Stimulated activated CD4-positive, alpha-beta T cell treated with anti-CD3 and anti-CD28 coated beads, Interleukin-1b, Interleukin-23, amount 100 ng/mL, for 24 hours (primary cell): ENCODE results near the gene TLCD2.
"Not testable (repeated sequence)": the region's sequence is repeated elsewhere in the genome, so short reads cannot be mapped to it uniquely, and the experiment has no call there.

Experiments used
- DNase-seq, 4 experiments: peaks; one replicate each; pipeline ENCODE4 v3.0.0-alpha.2; 2020; ENCODE audit warnings: low read depth in 4 of 4, low spot score in 1 of 4

Gene TLCD2

DNA sequence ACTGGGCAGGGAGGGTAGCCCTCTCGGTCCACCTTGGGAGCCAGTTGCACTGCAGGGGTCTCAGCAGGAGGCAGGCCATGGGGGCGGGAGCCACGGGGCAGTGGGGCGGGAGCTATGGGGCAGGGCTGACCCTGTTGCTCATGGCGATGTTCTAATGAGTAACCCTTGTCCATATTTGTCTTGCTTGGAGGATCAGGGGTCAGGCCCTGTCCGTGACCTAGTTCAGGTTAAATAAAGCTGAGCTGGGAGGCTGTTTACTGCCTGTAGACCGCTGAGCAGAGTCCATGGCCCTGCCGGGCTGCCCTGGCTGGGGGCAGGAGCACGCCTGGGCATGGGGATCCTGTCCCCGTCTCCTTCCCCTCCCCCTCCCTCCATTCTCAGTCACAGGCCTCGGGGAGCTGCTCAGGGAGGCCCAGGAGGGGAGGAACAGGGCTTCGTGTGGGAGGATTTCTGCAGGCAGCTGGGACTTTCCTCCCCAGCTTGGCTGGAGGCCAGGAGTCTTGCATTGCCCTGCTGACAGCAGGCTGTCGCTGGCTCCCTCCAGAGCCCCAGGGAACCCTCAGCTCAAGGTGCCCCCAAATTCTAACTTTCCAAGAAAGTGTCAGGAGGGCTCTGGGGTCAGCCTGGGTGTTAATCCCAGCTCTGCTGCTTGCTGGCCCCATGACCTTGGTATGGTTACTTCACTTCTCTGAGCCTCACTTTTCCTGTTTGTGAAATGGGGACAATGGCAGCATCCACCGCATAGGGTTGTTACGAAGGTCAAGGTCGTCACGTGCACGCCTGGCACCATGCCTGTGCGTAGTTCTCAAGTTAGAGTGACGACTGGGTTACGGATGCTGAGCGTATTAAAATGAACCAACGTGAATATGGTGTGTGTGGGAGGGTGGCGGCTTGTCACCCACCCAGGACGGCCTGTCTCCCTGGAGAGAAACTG lies 26.4 kb upstream of the TLCD2 start:
- peak in 2 of 4 experiments; percentile 37 to 64 for DNase-seq

DNA sequence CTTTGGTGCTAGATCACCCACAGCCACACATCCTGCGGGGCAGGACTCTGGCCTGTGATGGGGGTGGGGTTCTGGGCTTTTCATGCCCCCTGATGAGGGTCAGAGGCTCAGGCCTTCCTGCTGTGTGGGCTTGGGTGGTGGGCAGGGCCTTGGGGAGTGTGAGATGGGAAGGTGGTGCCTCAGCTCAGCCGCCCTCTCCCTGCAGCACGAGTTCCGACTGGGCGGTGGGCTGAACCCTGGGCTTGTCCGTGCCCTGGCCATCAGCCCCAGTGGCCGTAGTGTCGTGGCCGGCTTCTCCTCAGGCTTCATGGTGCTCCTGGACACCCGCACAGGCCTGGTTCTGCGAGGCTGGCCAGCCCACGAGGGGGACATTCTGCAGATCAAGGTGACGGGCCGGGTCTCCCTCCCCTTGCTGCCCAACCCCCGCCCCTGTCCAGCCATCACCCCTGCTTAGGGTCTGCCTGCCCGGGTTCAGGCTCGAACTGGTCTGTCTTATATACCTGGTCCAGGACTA lies 25.7 kb upstream of the TLCD2 start:
- DNase-seq: no peak

DNA sequence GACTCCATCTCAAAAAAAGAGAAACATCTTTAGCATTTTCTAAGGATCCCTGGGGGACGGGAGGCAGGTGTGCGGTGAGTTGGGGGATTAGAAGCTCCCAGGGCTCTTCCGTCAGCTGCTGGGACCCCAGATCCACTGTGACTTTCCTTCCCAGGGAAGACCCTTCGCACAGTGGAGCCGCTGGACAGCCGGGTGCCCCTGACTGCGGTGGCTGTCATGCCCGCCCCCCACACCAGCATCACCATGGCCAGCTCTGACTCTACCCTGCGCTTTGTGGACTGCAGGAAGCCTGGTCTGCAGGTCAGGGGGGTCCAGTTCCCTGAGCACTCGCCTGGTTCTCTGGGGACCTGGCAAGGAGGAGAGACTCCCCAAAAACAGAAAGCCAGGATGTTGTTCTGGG lies 25.2 kb upstream of the TLCD2 start:
- no peak for DNase-seq

DNA sequence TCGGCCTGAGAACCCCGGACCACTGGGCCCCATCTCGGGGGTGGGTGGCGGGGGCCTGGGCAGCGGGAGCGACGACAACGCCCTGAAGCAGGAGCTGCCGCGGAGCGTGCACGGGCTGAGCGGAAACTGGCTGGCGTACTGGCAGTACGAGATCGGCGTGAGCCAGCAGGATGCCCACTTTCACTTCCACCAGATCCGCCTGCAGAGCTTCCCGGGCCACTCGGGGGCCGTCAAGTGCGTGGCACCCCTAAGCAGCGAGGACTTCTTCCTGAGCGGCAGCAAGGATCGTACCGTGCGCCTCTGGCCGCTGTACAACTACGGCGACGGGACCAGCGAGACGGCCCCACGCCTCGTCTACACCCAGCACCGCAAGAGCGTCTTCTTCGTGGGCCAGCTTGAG lies 23.6 kb upstream of the TLCD2 start:
- DNase-seq: no peak

DNA sequence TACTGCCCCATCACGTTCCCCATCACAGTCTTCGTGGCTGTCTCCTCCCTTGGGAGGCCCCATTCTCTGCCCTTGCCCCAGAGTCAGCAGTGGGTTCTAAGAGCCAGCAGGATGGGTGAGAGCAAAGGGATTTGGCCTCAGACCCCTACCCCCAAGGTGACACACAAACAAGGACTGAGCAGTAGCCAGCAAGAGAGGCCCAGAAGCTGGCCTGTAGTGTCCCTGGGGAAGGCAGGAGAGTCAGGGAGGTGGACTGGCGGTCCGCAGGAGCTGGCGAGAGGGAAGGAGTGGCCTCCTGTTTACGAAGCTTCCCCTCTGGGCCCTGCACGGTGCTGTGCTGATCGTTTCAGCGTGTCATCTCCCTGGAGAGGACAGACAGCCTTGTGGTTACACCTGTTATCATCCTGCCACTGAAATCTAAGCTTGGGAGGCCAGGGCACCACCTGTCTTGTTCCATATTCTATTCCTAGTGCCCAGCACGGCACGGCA lies 22.7 kb upstream of the TLCD2 start:
- DNase-seq: no peak

DNA sequence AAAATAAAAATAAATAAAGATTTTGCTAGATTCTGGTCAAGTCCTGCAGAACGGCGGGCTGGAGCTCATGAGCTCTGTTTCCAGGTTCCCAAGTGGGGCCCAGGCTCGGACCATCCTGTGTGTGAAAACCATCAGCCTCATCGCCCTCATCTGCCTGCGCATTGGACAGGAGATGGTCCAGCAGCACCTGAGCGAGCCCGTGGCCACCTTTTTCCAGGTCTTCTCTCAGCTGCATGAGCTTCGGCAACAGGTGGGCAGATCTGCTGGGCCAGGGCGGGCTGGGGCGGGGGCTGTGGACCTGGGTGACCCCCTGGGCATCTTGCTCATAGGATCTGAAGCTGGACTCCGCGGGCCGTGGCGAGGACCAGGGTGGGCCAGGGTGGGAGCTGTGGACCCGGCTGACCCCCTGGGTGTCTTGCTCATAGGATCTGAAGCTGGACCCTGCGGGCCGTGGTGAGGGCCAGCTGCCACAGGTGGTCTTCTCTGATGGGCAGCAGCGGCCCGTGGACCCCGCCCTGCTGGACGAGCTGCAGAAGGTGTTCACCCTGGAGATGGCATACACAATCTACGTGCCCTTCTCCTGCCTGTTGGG lies 22.2 kb upstream of the TLCD2 start:
- DNase-seq: no peak

DNA sequence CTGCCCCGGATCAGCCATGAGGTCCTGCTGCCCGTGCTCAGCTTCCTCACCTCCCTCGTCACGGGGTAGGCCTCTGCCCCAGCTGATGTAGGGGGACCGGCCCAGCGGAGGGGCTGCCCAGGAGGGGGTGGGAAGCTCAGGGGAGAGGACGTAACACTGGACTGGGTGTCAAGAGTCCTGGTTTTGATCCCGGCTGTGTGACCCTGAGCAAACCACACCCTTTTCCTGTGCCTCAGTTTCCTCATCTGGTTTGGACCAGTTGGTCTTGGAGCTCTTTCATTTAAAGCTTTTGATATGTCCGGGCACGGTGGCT lies 21.0 kb upstream of the TLCD2 start:
- DNase-seq: no peak

DNA sequence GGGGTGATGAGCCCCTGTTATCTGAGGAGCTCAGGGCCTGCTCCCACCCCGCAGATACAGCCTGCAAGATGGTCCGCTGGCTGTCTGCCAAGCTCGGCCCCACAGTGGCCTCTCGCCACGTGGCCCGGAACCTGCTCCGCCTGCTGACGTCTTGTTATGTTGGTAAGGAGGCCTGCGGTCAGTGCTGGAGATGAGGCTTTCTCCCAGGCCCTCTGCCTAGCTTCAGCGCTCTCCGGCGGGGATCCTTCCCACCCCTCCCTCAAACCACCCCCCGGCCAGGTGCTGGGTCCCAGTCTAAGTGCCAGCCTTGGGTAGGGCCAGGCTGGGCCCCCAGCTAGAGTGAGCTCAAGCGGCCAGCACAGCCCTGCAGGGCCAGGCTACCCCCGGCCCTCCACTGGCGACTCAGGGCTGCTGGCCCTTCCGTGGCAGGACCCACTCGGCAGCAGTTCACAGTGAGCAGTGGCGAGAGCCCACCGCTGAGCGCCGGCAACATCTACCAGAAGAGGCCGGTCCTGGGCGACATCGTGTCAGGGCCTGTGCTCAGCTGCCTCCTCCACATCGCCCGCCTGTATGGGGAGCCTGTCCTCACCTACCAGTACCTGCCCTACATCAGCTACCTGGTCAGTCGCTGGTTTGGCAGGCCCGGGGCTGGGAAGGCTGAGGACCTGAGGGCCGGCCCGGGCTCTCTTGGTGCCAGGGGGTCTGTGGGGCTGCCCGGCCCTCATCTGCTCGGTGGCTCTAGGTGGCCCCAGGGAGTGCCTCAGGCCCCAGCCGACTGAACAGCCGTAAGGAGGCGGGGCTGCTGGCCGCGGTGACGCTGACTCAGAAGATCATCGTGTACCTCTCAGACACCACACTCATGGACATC lies 20.4 kb upstream of the TLCD2 start:
- DNase-seq: no peak

DNA sequence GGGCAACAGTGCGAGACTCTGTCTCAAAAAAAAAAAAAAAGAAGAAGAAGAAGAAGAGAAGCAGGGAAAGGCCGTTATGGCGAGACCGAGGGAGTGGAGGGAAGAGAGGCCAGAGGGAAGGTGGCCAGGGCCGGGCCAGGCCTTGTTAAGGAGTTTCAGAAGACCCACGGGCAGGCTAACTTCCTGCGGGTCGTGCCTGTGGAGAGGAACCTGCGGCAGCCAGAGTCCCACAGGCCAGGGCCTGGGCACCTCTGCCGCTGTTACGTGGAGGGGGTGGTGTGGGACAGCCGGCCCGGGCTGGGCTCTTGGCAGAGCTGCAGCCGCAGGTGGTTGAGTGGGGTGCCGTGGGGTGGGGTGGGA lies 19.8 kb upstream of the TLCD2 start:
- DNase-seq: no peak

DNA sequence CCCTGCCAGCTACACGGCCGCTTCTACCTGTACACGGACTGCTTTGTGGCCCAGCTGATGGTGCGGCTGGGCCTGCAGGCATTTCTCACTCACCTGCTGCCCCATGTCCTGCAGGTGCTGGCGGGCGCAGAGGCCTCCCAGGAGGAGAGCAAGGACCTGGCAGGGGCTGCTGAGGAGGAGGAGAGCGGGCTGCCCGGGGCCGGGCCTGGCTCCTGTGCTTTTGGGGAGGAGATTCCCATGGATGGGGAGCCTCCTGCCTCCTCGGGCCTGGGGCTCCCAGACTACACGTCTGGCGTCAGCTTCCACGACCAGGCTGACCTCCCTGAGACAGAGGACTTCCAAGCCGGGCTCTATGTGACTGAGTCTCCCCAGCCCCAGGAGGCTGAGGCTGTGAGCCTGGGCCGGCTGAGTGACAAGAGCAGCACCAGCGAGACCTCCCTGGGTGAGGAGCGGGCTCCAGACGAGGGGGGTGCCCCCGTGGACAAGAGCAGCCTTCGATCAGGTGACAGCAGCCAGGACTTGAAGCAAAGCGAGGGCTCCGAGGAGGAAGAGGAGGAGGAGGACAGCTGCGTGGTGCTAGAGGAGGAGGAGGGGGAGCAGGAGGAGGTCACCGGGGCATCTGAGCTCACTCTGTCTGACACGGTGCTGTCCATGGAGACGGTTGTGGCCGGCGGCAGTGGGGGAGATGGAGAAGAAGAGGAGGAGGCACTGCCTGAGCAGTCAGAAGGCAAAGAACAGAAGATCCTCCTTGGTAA lies 17.9 kb upstream of the TLCD2 start:
- no peak for DNase-seq

DNA sequence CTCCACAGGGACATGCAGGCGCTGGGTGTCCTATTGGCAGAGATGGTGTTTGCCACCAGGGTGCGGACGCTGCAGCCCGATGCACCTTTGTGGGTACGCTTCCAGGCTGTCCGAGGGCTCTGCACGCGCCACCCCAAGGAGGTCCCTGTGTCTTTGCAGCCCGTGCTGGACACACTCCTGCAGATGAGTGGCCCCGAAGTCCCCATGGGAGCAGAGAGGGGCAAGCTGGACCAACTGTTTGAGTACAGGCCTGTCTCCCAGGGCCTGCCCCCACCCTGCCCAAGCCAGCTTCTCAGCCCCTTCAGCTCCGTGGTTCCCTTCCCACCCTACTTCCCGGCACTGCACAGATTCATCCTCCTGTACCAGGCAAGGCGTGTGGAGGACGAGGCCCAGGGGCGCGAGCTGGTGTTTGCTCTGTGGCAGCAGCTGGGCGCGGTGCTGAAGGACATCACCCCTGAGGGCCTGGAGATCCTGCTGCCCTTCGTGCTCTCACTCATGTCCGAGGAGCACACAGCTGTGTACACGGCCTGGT lies 17.1 kb upstream of the TLCD2 start:
- no peak for DNase-seq

DNA sequence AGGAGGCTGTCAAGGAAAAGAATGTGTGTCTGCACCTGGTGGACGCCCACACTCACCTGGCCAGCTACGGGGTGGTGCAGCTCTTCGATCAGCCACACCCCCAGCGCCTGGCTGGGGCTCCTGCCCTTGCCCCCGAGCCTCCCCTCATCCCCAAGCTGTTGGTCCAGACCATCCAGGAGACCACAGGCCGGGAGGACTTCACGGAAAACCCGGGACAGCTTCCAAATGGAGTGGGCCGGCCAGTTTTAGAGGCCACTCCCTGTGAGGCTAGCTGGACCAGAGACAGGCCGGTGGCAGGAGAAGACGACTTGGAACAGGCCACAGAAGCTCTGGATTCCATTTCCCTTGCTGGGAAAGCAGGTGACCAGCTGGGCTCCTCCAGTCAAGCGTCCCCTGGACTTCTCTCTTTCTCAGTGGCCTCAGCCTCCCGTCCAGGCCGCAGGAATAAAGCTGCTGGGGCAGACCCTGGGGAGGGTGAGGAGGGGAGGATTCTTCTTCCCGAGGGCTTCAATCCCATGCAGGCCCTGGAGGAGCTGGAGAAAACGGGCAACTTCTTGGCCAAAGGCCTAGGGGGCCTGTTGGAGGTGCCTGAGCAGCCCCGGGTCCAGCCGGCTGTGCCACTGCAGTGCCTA lies 16.6 kb upstream of the TLCD2 start:
- DNase-seq: no peak

DNA sequence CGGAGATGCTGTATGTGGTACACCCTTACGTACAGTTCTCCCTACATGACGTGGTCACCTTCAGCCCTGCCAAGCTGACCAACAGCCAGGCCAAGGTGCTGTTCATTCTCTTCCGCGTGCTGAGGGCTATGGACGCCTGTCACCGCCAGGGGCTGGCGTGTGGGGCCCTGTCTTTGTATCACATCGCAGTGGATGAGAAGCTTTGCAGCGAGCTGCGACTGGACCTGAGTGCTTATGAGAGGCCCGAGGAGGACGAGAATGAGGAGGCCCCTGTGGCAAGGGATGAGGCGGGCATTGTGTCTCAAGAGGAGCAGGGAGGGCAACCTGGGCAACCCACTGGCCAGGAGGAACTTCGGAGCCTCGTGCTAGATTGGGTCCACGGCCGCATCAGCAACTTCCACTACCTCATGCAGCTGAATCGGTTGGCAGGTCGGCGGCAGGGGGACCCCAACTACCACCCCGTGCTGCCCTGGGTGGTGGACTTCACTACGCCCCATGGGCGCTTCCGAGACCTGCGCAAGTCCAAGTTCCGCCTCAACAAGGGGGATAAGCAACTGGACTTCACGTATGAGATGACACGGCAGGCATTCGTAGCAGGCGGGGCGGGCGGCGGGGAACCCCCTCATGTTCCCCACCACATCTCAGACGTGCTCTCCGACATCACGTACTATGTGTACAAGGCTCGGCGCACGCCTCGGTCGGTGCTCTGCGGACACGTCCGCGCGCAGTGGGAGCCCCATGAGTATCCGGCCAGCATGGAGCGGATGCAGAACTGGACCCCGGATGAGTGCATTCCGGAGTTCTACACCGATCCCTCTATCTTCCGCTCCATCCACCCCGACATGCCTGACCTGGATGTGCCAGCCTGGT lies 15.7 kb upstream of the TLCD2 start:
- DNase-seq: no peak

DNA sequence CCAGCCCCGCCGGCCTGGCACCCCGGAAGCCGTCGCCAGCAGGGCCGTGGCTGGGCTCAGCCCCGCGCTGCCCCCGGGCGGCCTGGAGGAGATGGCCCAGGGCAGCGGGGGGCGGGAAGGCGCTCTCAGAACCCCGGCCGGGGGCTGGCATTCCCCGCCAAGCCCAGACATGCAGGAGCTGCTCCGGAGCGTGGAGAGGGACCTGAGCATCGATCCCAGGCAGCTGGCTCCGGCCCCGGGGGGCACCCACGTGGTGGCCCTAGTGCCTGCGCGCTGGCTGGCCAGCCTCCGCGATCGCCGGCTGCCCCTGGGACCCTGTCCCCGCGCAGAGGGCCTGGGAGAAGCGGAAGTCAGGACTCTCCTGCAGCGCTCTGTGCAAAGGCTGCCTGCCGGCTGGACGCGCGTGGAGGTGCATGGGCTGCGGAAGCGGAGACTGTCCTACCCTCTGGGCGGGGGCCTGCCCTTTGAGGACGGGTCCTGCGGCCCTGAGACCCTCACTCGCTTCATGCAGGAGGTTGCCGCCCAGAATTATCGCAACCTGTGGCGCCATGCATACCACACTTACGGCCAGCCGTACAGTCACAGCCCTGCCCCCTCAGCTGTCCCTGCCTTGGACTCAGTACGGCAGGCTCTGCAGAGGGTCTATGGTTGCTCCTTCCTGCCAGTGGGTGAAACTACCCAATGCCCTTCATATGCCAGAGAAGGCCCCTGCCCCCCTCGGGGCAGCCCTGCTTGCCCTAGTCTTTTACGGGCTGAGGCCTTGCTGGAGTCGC lies 14.9 kb upstream of the TLCD2 start:
- no peak for DNase-seq

DNA sequence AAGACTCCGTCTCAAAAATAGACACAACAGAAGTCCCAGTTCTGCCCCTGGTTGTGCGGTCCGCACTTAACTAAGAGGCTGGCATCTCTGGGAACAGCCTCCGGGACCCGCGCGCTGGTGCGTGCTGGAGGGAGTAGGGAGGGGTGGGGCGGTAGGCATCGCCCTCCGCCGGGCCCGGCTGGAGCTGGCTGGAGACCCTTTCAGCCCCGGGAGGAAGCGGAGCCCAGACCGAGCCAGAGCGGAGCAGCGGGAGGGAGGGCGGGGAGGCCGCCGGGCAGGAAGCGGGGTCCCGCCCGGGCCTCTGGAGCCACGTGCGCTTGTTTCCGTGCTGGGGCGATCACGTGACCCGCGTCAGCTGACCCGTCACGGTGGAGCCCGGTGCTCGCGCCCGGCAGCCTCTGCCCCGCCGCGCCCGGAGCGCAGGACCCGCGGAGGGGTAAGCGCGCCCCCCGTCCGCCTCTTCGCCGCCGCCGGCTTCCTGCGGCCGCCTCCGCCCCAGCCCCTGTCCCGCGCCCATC lies 14.2 kb upstream of the TLCD2 start, which contains the start of gene WDR81:
Gene WDR81, plus strand, starts transcription at position 354 of the 518 bp plus-strand sequence. CDS start 256 bp downstream, outside the sequence.
- peak; percentile 67 to 89 (median 75) for DNase-seq

DNA sequence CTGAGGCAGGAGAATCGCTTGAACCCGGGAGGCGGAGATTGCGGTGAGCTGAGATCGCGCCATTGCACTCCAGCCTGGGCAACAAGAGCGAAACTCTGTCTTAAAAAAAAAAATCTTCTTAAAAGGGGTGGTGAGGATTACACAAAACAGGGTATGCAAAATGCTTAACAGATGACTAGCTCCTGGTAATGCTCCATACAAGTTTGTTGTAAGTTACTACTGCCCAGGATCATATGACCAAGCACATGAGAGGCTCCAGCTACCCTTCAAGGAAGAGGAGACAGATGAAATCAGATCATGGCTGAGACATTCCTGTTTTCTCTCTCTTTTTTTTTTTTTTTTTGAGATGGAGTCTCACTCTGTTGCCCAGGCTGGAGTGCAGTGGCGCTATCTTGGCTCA lies 11.8 kb upstream of the TLCD2 start:
- not testable (repeated sequence) for DNase-seq

DNA sequence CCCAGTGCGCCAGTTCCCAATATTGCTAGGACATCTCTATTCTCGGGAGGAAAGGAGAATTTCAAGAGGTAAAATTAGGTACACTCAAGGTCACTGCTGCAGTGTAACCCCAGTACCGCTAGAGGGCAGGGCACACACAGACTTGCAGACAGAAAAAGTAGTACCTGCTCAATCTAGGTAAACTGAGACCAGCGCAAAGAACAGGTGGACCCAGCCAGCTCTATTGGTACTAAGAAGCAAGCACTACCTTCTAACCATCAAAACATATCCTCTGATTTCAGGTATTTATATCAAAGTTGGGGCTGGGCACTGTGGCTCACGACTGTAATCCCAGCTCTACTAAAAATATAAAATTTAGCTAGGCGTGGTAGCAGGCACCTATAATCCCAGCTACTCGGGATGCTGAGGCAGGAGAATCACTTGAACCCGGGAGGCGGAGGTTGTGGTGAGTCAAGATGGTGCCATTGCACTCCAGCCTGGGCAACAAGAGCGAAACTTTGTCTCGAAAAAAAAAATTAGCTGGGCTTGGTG lies 10.7 kb upstream of the TLCD2 start:
- peak in 2 of 4 experiments; percentile 38 to 55 for DNase-seq
